HG03442 (cell line): Measurements from ENCODE around the gene SPRN.
A peak's percentile ranks its signal among the peaks of the same experiment; 100 is the strongest.

Experiments used
- ATAC-seq: cut with Tn5 transposase; IDR thresholded peaks from one replicate; pipeline ENCODE4 v1.9.1; 2021; ENCODE audit warnings: mild to moderate bottlenecking, moderate library complexity; ENCODE audit not compliant: unreplicated experiment

SPRN gene

GRCh38 chr10:133411523-133412380 lies 12.7 kb downstream of the SPRN start:
- no peak for ATAC-seq

GRCh38 chr10:133405844-133406527 lies 18.4 kb downstream of the SPRN start:
- peak; percentile 40 for ATAC-seq

- ATAC-seq: no peak
Measured at GRCh38 chr10:133405272-133405671, 19.2 kb downstream of the SPRN start.

- no peak for ATAC-seq
Measured at GRCh38 chr10:133403784-133404183, 20.6 kb downstream of the SPRN start.

GRCh38 chr10:133403359-133403758 lies 21.1 kb downstream of the SPRN start:
- ATAC-seq: no peak

GRCh38 chr10:133401981-133402725 lies 22.3 kb downstream of the SPRN start:
- no peak for ATAC-seq

- no peak for ATAC-seq
Measured at GRCh38 chr10:133401500-133401899, 22.9 kb downstream of the SPRN start.

GRCh38 chr10:133400624-133401424 lies 23.6 kb downstream of the SPRN start:
- ATAC-seq: peak; percentile 80

- ATAC-seq: no peak
Measured at GRCh38 chr10:133399123-133399601, 25.3 kb downstream of the SPRN start.

GRCh38 chr10:133397938-133398337 lies 26.5 kb downstream of the SPRN start:
- no peak for ATAC-seq

- ATAC-seq: no peak
Measured at GRCh38 chr10:133396035-133396624, 28.3 kb downstream of the SPRN start.

- ATAC-seq: no peak
Measured at GRCh38 chr10:133394801-133395221, 29.6 kb downstream of the SPRN start.

GRCh38 chr10:133394064-133394663 lies 30.3 kb downstream of the SPRN start, which contains the start of gene MTG1:
TSS of gene MTG1 (plus strand) at chr10:133394157. CDS start at chr10:133394221, 64 bp downstream.
- ATAC-seq: peak; percentile 62

GRCh38 chr10:133393401-133394063 lies 30.9 kb downstream of the SPRN start:
- ATAC-seq: no peak

GRCh38 chr10:133391761-133392518 lies 32.5 kb downstream of the SPRN start:
- no peak for ATAC-seq

- no peak for ATAC-seq
Measured at GRCh38 chr10:133391249-133391635, 33.2 kb downstream of the SPRN start.

GRCh38 chr10:133390597-133391248 lies 33.7 kb downstream of the SPRN start:
- ATAC-seq: no peak
